HTR-8/SVneo (cell line): ENCODE data around the gene HAND2.

Experiments used
- DNase-seq: peaks from one replicate; pipeline ENCODE4 v3.0.0; 2011; ENCODE audit warnings: low spot score, mixed read lengths; ENCODE audit not compliant: insufficient read length
- FAIRE-seq: peaks from 2 replicates; lab custom pipeline; 2011; peaks lifted over from hg19 to GRCh38; lab: Jason Lieb, UNC

HAND2 gene

DNA sequence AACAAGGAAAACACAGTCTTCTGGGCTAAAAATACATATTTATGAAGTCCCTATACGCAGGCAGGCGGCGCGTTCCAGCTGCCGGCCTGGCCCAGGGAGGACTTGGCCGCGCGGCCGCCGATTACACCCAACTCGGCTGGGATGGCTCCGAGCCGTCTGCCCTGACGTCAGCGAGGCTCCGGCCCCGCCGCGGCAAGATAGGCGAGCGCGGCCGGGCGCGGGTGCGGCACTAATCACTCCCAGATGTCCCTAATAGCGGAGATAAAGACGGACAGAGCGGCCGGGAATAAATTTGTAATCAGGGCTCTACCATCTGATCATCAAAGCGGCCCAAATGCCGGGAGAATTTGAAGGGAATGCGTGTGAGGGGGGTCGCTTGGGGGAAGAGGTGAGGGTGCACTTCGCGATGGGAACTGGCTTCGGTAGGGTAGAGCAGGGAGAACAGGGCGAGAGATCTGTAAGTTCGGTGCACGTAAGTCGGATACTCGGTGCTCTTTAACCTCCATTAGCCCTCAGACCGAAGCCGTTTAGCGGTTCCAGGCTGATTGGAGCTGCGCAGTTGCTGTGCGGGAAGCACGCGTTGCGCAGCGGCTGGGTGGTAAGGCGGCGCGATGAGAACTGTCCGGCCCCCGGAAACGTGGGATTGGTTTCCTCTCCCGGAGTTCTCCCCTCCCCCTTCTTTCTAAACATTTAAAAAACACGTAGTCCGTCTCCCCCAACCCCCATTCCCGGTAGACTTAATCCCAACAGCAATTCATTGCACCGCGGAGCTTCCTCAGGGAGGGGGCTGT is 7.7 kb downstream of the HAND2 start:
- no peak for FAIRE-seq

GRCh38 chr4:173521467-173522159 is 8.4 kb downstream of the HAND2 start:
- no peak for DNase-seq
- FAIRE-seq: no peak

More for the DNA sequence above, 7.7 kb downstream of the HAND2 start:
- peak; percentile 48 for DNase-seq

DNA sequence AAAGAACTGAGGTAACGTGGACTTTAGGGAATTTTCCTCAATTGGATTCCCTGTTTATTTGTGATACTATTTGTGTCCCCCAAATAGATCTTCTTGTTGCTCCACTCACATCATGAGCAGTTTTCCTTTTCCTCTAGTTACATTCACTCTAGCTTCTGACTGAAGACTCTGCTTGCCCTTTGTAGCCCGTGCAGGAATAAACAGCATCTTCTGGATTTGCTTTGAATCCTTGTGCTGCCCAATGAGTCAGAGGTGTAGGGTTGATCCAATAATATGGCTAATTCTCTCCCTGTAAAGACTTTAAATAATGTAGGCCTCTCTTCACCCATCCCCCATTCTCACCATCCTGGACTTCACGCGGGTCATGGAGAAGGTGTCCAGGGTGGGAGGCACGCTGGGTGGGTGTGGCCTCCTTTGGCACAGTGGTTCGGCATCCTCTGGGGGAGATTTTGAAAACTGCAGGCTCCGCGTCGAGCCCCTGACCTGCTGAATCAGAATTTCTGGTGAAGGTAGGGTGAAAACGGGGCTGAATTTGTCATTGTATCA is 9.0 kb downstream of the HAND2 start:
- FAIRE-seq (no peak), DNase-seq (no peak)

GRCh38 chr4:173519111-173520101 is 10.6 kb downstream of the HAND2 start:
- no peak for DNase-seq
- no peak for FAIRE-seq

- no peak for DNase-seq
- no peak for FAIRE-seq
Measured at GRCh38 chr4:173518425-173519102, 11.5 kb downstream of the HAND2 start.

GRCh38 chr4:173517781-173518424 is 12.1 kb downstream of the HAND2 start:
- DNase-seq (no peak), FAIRE-seq (no peak)

DNA sequence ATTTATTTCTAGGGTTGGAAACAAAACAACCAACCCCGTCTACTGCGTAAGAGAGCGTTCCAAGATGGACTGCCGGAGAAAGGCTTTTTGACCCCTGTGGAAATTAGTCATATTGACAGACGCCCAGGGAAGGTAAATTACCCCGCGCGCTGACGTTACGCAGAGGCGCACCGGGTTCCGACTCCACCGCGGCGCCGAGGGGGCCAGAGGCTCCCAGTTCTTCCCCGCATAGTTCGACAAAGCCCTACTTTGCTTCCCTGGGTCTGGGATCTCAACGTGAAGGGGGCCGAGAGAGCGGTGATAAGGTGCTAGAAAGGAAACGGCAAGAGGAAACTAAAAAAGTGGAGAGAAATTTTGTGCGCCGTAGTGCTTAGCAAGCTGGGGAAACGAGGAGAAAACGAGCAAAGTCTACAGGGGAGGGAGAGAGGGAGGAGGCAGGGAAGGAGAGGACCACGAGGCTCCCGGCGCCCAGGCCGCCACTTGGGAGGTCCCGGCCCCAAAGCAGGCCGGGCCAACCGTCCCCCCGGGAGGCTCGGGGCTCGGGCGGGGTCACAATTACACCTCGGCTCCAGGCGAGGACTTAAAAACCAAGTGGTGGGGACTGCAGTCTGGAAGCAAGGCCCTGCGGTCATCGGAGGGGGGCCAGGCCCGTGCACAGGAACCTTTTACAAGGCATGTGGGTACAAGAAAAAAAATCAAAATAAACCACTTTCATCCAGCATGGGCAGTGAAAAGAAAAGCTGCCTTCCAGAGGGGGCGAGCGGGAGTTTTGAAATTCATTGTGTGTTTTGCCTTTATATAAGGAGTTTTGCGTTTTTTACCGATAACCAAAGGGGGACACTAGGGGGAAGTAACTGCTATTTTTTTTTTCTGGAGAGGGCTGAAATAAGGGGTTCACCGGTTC is 13.2 kb downstream of the HAND2 start:
- DNase-seq: no peak
- no peak for FAIRE-seq

DNA sequence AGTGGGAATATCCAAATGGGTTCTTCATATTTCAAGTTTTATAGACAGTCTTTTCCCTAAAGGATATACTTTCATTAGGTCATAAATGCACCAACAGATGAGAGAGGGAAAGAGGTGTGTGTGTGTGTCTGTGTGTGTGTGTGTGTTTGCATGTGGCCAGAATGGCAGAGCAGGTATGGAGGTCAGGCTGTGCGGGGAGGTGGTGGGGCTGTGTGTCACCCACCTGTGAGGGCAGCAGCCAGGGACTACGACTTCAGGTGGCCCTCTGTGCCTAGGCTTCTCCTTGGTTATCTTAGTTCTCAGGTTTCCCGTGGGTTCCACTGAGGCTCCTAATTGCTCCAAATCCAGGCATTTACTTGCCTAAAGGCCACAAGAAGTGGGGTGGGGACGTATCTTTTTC is 14.6 kb downstream of the HAND2 start:
- DNase-seq (no peak), FAIRE-seq (peak; percentile 9)

GRCh38 chr4:173514641-173515217 is 15.3 kb downstream of the HAND2 start:
- DNase-seq (no peak), FAIRE-seq (no peak)

GRCh38 chr4:173513651-173514050 is 16.4 kb downstream of the HAND2 start:
- FAIRE-seq: no peak
- no peak for DNase-seq

DNA sequence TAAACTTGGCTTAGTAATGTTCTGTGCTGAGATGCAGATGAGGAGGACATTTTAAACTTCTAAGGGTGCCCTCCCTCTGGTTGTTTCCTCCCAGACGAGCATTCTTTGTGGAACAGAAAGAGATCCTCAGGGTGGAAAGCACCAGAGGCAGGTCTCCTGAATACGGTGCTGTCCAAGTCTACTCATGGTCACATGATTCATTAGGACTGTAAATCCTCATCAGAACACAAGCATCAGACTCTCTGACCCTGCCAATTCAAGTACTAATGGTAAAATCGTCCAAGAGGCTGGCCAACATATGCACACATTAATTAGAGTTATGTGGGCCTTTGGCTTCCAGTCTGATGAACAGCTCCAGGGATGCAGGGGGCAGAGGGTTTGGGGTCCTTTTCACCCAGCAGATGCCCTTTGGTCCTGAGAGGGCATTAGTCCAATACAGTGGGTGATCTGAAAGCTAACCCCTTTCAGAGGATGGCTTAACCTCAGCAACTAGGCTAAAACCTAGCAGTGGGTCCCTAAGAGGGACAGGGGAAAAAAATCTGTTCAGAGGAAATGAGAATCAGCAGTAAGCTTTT is 18.2 kb downstream of the HAND2 start:
- FAIRE-seq: no peak

DNA sequence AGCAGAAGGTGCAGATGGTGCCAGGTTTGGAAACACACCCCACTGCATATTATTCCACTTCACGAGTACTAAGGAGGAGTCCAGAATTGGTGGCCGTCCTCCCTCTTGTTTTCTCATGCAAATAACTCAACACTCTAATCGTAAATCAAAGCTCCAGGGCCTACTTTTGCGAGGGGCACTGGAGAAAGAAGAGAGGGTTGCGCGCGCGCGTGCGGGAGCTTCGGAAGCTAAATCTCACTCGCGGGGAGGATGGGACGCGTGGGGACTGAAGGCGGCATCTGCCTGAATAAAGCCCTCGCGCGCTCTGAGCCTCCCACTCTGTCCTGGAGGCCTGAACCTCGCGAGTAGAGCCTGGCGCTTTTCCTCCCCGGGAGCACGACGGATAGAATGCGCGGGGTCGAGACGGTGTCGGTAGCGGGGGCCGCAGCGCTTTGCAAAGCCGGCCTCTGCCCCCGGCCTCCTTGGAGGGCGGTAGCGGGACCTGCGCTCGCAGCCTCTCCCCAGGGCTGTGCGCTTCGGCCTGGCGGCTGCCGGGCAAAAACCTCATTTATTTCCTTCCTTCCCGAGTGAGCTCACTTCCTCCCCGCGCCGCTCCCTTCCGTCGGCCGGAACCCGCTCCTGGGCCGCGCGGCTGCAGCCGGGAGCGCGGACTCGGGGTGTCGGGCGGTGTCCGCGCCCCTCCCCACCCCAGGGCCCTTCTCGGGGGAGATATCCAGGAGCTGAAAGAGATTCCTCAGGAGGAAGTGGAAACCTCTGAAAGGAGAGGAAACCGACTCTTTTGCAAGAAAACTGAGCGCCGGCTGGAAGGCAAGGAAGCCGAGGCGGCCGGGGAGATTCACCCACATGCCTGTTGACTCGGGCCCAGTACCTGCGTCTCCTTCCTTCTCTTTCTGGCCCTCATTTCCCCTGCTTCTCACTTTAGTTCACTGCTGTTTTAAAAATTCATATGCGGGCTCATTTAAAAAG is 20.7 kb downstream of the HAND2 start:
- FAIRE-seq (no peak), DNase-seq (no peak)

More for the DNA sequence above, 18.2 kb downstream of the HAND2 start:
- no peak for DNase-seq

DNA sequence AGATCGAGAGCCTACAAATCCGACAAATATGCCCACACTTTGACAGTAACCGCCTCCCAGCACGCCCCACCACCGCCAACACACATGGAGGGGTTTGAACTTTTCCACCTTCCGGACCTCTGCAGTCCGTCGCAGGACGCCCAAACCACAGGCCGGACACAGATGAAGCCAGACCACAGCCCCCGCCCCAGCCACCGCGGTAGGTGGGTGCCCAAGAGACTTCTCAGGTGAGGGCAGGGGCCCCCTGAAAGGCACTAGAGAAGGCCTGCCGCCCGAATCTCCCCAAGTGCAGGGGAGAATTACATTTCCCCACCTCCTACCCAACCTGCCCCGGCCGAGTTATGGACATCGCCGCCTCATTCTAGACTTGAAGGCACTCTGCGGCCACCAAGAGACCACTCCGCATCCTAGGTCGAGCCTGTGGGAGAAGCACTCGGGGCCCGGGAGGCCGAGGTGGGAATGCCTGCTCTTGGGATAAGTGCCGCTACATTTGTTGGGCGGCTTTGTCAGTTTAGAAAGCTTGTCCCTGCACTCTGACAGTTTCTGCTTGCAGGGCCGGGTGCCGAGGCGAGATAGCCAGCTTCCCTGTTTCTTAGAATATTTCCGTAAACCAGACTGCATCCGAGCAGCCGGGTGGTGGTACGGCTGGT is 21.5 kb downstream of the HAND2 start:
- DNase-seq (no peak), FAIRE-seq (no peak)

DNA sequence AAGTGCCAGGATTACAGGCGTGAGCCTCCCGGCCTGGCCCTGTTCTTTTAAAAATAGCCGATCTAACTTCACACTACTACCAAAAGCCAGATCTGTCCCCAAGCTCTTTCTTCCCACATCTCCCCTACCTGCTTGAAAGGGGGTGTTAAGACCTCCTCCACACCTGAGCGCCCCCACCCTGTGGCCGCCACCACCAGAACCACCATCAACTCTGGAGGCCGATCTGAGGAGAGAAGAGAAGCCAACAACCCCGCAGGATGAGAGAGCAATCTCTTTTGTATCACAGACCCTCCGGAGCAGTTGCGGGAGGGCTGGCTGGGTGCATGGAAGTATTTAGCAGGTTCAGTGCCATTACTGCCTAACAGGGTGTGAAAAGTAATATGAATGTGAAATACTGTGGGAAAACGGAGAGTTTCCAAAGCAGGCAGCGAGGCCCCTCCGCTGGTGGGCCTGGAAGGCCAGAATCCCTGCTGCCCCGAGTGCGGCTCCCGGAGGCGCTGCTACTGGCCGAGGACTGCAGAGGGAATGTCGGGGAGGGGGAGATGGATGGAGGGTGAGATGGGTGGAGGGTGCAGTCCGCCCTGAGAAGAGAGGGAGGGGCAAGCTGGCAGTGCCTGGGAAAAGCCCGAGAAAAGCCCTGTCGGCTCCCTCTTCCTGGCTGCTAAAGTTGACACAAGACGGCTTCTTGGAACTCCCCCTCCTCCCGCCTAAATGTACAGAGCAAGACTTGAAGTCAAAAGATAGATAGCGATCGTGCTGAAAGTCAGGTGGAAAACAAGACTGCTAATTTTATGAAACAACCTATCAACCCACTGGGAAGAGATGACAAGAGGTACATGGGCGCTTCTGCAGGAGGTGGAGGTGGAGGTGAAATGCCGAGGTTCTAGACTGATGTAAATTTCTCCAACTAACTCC is 22.3 kb downstream of the HAND2 start:
- FAIRE-seq (no peak), DNase-seq (no peak)
